Transverse colon (tissue), 3 donors: Measurements from ENCODE around the gene MIA.

Experiments
- CTCF ChIP-seq, 5 experiments: fragments of 200-600 bp in 3 of 5; fragments of 450-650 bp in 2 of 5; sonication (generic) in 3 of 5; IDR thresholded peaks; 1 replicate in 2 of 5; 2 replicates in 3 of 5; pipeline ENCODE4 v1.5.1; 2016 to 2017; ENCODE audit warnings: antibody characterized with exemption in 5 of 5, inconsistent platforms in 3 of 5, mild to moderate bottlenecking in 2 of 5, moderate library complexity in 1 of 5
- POLR2A ChIP-seq: fragments of 450-650 bp; IDR thresholded peaks from one replicate; pipeline ENCODE4 v1.6.1; 2016; ENCODE audit warnings: antibody characterized with exemption, mild to moderate bottlenecking, moderate library complexity

GRCh38 chr19:40822161-40822560, 46.8 kb downstream of the MIA start:
- TF ChIP-seq POLR2A: no peak
- TF ChIP-seq CTCF (IDR thresholded peaks at IDR 0.05): no peak
